Mucosa of descending colon (tissue), 3 donors: Measurements from ENCODE around the gene RNF11. TPM values are rescaled to one million over a fixed set of nuclear protein-coding genes. Genes with fewer than 3 reads are reported as not detected.
A peak's percentile ranks its signal among the peaks of the same experiment; 100 is the strongest.

Experiments used
- ATAC-seq: fragments of 200-7000 bp; cut with Tn5 transposase; one replicate; pipeline ENCODE4 v1.9.1; 2020; ENCODE audit warnings: mild to moderate bottlenecking, moderate library complexity
- DNase-seq, 3 donors: peaks; one replicate each; pipeline ENCODE4 v3.0.0-alpha.2; 2020
- H3K36me3 ChIP-seq: fragments of 200-600 bp; one replicate; pipeline ENCODE4 v1.8.0; 2021; ENCODE audit warnings: low read depth, mild to moderate bottlenecking
- H3K4me1 ChIP-seq: fragments of 200-600 bp; one replicate; pipeline ENCODE4 v1.8.0; 2021; ENCODE audit warnings: low read depth, mild to moderate bottlenecking
- H3K4me3 ChIP-seq: fragments of 200-600 bp; one replicate; pipeline ENCODE4 v1.8.0; 2021; ENCODE audit warnings: mild to moderate bottlenecking
- H3K9me3 ChIP-seq: fragments of 200-600 bp; one replicate; pipeline ENCODE4 v1.8.0; 2021; ENCODE audit warnings: mild to moderate bottlenecking
- CTCF ChIP-seq: fragments of 200-600 bp; IDR thresholded peaks from one replicate; pipeline ENCODE4 v1.8.0; 2022; ENCODE audit warnings: antibody characterized with exemption, mild to moderate bottlenecking
- intact Hi-C, 2 donors: fragments of 100-400 bp; cut with DNase I in 1 of 2; cut with micrococcal nuclease in 1 of 2; formaldehyde crosslinking; loops; one replicate each; pipeline versions ENCODE4 v1.11.0 to v1.11.1; 2022; cut with DNase I, micrococcal nuclease
- total RNA-seq, 3 donors: library from RNA; stranded (reverse); fragmentation: NEBNext Ultra II Directional in 2 of 3; extraction: Animal tissue kit (Norgen Biotek cat#: 25700) in 2 of 3; gene quantifications; one replicate each; pipeline versions ENCODE4 v1.2.1 to v1.2.4, GENCODE V29; 2021 to 2023
- donor health status: DM: no; HTN: no; CAD: no; lungs with moderate emphysema.
- donor health status: DM: no; HTN: no; CAD: no.
- donor health status: DM: no; HTN: yes; CAD: no.

Gene RNF11
- total RNA-seq, 3 donors from 2014 or later, result 66.7 to 117 (median 84.7) TPM

- DNase-seq, result no peak
- intact Hi-C loops, result no loop called here
- Histone ChIP-seq H3K4me1 (peaks cover 8% of the 10 kb centered on the region), H3K4me3 (no peak overlapping the region), H3K9me3 (no peaks in the 10 kb centered on the region), H3K36me3 (no peaks in the 10 kb centered on the region)
- peak; percentile 3 for ATAC-seq
- no peak for TF ChIP-seq CTCF
Observed at GRCh38 chr1:51306950-51307349, 70.9 kb downstream of the RNF11 start.

- Histone ChIP-seq H3K36me3 (no peaks in the 10 kb centered on the region), H3K4me1 (peaks cover 13% of the 10 kb centered on the region), H3K9me3 (no peaks in the 10 kb centered on the region), H3K4me3 (no peak overlapping the region)
- intact Hi-C loops, result no loop called here
- ATAC-seq (no peak), DNase-seq (no peak)
- TF ChIP-seq CTCF, result no peak
Observed at GRCh38 chr1:51308636-51309035, 72.6 kb downstream of the RNF11 start.

- DNase-seq (no peak), ATAC-seq (no peak)
- no peaks in the 10 kb centered on the region for H3K36me3 ChIP-seq
- no peak for TF ChIP-seq CTCF
- H3K4me1 ChIP-seq, result peaks cover 18% of the 10 kb centered on the region
- H3K4me3 ChIP-seq, result no peak overlapping the region
- intact Hi-C loops, result no loop called here
- H3K9me3 ChIP-seq, result no peaks in the 10 kb centered on the region
Observed at GRCh38 chr1:51309291-51309690, 73.2 kb downstream of the RNF11 start.

- no peaks in the 10 kb centered on the region for H3K9me3 ChIP-seq
- no peaks in the 10 kb centered on the region for H3K36me3 ChIP-seq
- intact Hi-C loops, result no loop called here
- H3K4me1 ChIP-seq, result peaks cover 21% of the 10 kb centered on the region
- no peak for ATAC-seq
- TF ChIP-seq CTCF, result no peak
- H3K4me3 ChIP-seq, result no peak overlapping the region
- DNase-seq, result no peak
Observed at GRCh38 chr1:51310871-51311613, 75.0 kb downstream of the RNF11 start.

GRCh38 chr1:51311826-51312225, 75.8 kb downstream of the RNF11 start:
- H3K4me3 ChIP-seq, result no peak overlapping the region
- intact Hi-C loops, result no loop called here
- no peaks in the 10 kb centered on the region for H3K36me3 ChIP-seq
- peak in 1 of 3 donors; percentile 21 for DNase-seq
- no peaks in the 10 kb centered on the region for H3K9me3 ChIP-seq
- peaks cover 21% of the 10 kb centered on the region for H3K4me1 ChIP-seq
- ATAC-seq, result no peak
- TF ChIP-seq CTCF, result no peak
